ENCODE data around the gene FNDC3A.

DNA sequence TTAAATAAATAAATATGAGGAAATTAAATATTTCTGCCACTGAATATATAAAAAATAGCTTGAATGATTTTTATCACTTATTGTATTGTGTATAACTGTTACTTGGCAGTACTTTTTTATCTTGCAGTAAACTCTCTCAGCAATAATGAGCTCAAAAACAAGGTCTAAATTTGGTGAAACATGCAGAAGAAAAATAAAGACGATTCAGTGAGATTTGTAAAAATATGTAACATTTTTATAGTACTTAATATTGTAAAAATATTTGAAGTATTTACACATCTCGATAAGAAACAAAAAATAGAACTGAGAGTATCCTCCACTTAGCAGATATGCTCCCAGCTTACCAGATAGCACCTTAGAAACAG, 123.8 kb downstream of the FNDC3A start:
- TF ChIP-seq YY1 (IDR thresholded peaks at IDR 0.05; ENCODE audit: insufficient read depth, insufficient read length) (no peak), ZNF274 (IDR thresholded peaks at IDR 0.05; ENCODE audit: low read depth, low read length) (no peak)

Data from NT2/D1 (cell line).